Measurements from ENCODE around the gene PCSK5.
"Not testable (repeated sequence)": the region's sequence is repeated elsewhere in the genome, so short reads cannot be mapped to it uniquely, and the experiment has no call there.

PCSK5 gene

GRCh38 chr9:75927356-75927755 lies 36.9 kb downstream of the PCSK5 start:
- no peak for DNase-seq

- DNase-seq = no peak
Observed at GRCh38 chr9:75930190-75930589, 39.7 kb downstream of the PCSK5 start.

GRCh38 chr9:75930730-75931321 lies 40.4 kb downstream of the PCSK5 start:
- no peak for DNase-seq

GRCh38 chr9:75933982-75934381 lies 43.5 kb downstream of the PCSK5 start:
- DNase-seq = no peak

- no peak for DNase-seq
Observed at GRCh38 chr9:75935591-75935990, 45.1 kb downstream of the PCSK5 start.

- no peak for DNase-seq
Observed at GRCh38 chr9:75937521-75938258, 47.2 kb downstream of the PCSK5 start.

- DNase-seq = no peak
Observed at GRCh38 chr9:75938946-75939345, 48.5 kb downstream of the PCSK5 start.

GRCh38 chr9:75939536-75940111 lies 49.2 kb downstream of the PCSK5 start:
- no peak for DNase-seq

- DNase-seq = no peak
Observed at GRCh38 chr9:75941066-75941465, 50.6 kb downstream of the PCSK5 start.

- DNase-seq = no peak
Observed at GRCh38 chr9:75941577-75942311, 51.3 kb downstream of the PCSK5 start.

GRCh38 chr9:75946766-75947165 lies 56.3 kb downstream of the PCSK5 start:
- DNase-seq = no peak

- no peak for DNase-seq
Observed at GRCh38 chr9:75947233-75947632, 56.8 kb downstream of the PCSK5 start.

GRCh38 chr9:75950998-75951397 lies 60.5 kb downstream of the PCSK5 start:
- no peak for DNase-seq

GRCh38 chr9:75953218-75953617 lies 62.7 kb downstream of the PCSK5 start:
- no peak for DNase-seq

- no peak for DNase-seq
Observed at GRCh38 chr9:75956161-75956560, 65.7 kb downstream of the PCSK5 start.

GRCh38 chr9:75957116-75957515 lies 66.6 kb downstream of the PCSK5 start:
- no peak for DNase-seq

GRCh38 chr9:75958226-75958625 lies 67.8 kb downstream of the PCSK5 start:
- DNase-seq = no peak

- no peak for DNase-seq
Observed at GRCh38 chr9:75960551-75960950, 70.1 kb downstream of the PCSK5 start.

GRCh38 chr9:75962013-75962661 lies 71.7 kb downstream of the PCSK5 start:
- no peak for DNase-seq

GRCh38 chr9:75962662-75963036 lies 72.2 kb downstream of the PCSK5 start:
- DNase-seq = no peak

- DNase-seq = not testable (repeated sequence)
Observed at GRCh38 chr9:75963321-75963720, 72.8 kb downstream of the PCSK5 start.

GRCh38 chr9:75964427-75964826 lies 74.0 kb downstream of the PCSK5 start:
- DNase-seq = no peak

GRCh38 chr9:75965231-75965630 lies 74.8 kb downstream of the PCSK5 start:
- no peak for DNase-seq

Data from activated CD4-positive, alpha-beta T cell treated with anti-CD3 and anti-CD28 coated beads, Interleukin-10, Interleukin-2, amounts not matched to agents 100 ng/mL and 50 ng/mL, durations not matched to agents 16 hours and 8 hours (primary cell).